ENCODE measurements around the gene ZNF778. TPM values are rescaled to one million over a fixed set of nuclear protein-coding genes. Genes with fewer than 3 reads are reported as not detected.
A peak's percentile ranks its signal among the peaks of the same experiment; 100 is the strongest.

The ZNF778 gene
- total and polyA plus RNA-seq, 10 of the 15 experiments (the other 5 are each of a cell fraction or from before 2014, with no cell fraction given): 0.20 to 9.7 (median 4.1) TPM

GRCh38 chr16:89200124-89200849 is 17.2 kb upstream of the ZNF778 start, which contains the start of gene SLC22A31:
SLC22A31 (minus strand) TSS chr16:89200537; CDS start chr16:89200501, 36 bp downstream.
- no peak within 1 kb of the TSS for H3K4me3 ChIP-seq
- CTCF ChIA-PET: no interaction called here
- no peak within 1 kb of the TSS for H3K27ac ChIP-seq (ENCODE audit: control insufficient read depth, insufficient read depth)
- no peak within 1 kb of the TSS for H3K9ac ChIP-seq (ENCODE audit: control insufficient read depth, insufficient read depth, low read length)
- peaks cover 3 to 9% of the 10 kb centered on the region in 2 experiments; a peak in 3 of 4 replicates for H3K27me3 ChIP-seq (replicated peaks in 1 of 2; ENCODE audit: control insufficient read depth in 2 of 2, insufficient read depth in 2 of 2, low read length in 1 of 2)
- RAD21 ChIA-PET (ENCODE audit: unreplicated experiment): interaction anchor here (0.7 kb wide), 1 partner anchor 122 kb away, joined by 3 read pairs; no protein-coding TSS in a partner anchor
- no peak within 1 kb of the TSS for H2AFZ ChIP-seq (ENCODE audit: control insufficient read depth, low read depth, low read length)
- H3K9me3 ChIP-seq (replicated peaks; ENCODE audit: control insufficient read depth, insufficient read depth, low read length): peaks cover 3% of the 10 kb centered on the region; the same call in 1 of the 3 replicates
- no peaks in the 10 kb centered on the region for H3K36me3 ChIP-seq (ENCODE audit: control insufficient read depth in 2 of 2, insufficient read depth in 2 of 2, low read length in 1 of 2)
- no peak within 1 kb of the TSS for H3K4me2 ChIP-seq (ENCODE audit: control insufficient read depth, insufficient read depth)
- in situ Hi-C loops (cut with MboI): no loop called here
- DNase-seq (ENCODE audit: low read depth, low spot score): no peak
- no peak; the same call in 2 of the 3 replicates for ATAC-seq
- BruUV-seq (replicated peaks): no TSS peak
- intact Hi-C loops (cut with micrococcal nuclease; ENCODE audit: unreplicated experiment): no loop called here
- 34% methylated on average over 28 of the region's 28 CpGs for WGBS (ENCODE audit: insufficient coverage, insufficient replicate concordance, low lambda C conversion rate, missing lambda C conversion rate)
- SMC1A ChIA-PET (ENCODE audit: uncharacterized antibody, unreplicated experiment): no interaction called here
- no peak for FAIRE-seq
- no peaks in the 10 kb centered on the region for H4K20me1 ChIP-seq (ENCODE audit: control insufficient read depth, insufficient read depth)
- H3K79me2 ChIP-seq (ENCODE audit: control insufficient read depth, insufficient read depth, low read length): no peaks in the 10 kb centered on the region
- POLR2A ChIA-PET: no interaction called here
- H3K4me1 ChIP-seq (ENCODE audit: control insufficient read depth, insufficient read depth, low read length): no peaks in the 10 kb centered on the region
- TF ChIP-seq EP300 (IDR thresholded peaks at IDR 0.05; ENCODE audit: borderline replicate concordance in 1 of 2, control insufficient read depth in 1 of 2, low read depth in 2 of 2, low read length in 2 of 2) (no peak), SUPT20H (IDR thresholded peaks at IDR 0.05; ENCODE audit: borderline replicate concordance, control insufficient read depth, low read depth, low read length) (no peak), BACH1 (IDR thresholded peaks at IDR 0.05; ENCODE audit: borderline replicate concordance) (no peak), NR2C1 (IDR thresholded peaks at IDR 0.05) (peak; percentile 68)

- Histone ChIP-seq H3K79me2 (ENCODE audit: control insufficient read depth, insufficient read depth, low read length) (no peaks in the 10 kb centered on the region), H3K36me3 (ENCODE audit: control insufficient read depth in 2 of 2, insufficient read depth in 2 of 2, low read length in 1 of 2) (no peaks in the 10 kb centered on the region), H3K9me3 (replicated peaks; ENCODE audit: control insufficient read depth, insufficient read depth, low read length) (peaks cover 3% of the 10 kb centered on the region; the same call in 1 of the 3 replicates), H3K4me2 (ENCODE audit: control insufficient read depth, insufficient read depth) (no peak overlapping the region), H2AFZ (ENCODE audit: control insufficient read depth, low read depth, low read length) (no peak overlapping the region), H4K20me1 (ENCODE audit: control insufficient read depth, insufficient read depth) (no peaks in the 10 kb centered on the region), H3K4me3 (no peak overlapping the region), H3K27me3 (replicated peaks in 1 of 2; ENCODE audit: control insufficient read depth in 2 of 2, insufficient read depth in 2 of 2, low read length in 1 of 2) (peaks cover 3 to 9% of the 10 kb centered on the region in 2 experiments; a peak in 3 of 4 replicates), H3K4me1 (ENCODE audit: control insufficient read depth, insufficient read depth, low read length) (no peaks in the 10 kb centered on the region), H3K27ac (ENCODE audit: control insufficient read depth, insufficient read depth) (no peak overlapping the region), H3K9ac (ENCODE audit: control insufficient read depth, insufficient read depth, low read length) (no peak overlapping the region)
- ATAC-seq (no peak), FAIRE-seq (no peak), DNase-seq (ENCODE audit: low read depth, low spot score) (no peak)
- 54% methylated on average over 9 of the region's 58 CpGs for WGBS (ENCODE audit: insufficient coverage, insufficient replicate concordance, low lambda C conversion rate, missing lambda C conversion rate)
- SMC1A ChIA-PET (ENCODE audit: uncharacterized antibody, unreplicated experiment): no interaction called here
- TF ChIP-seq NR2F1 (conservative IDR thresholded peaks at IDR 0.05) (no peak), CHD4 (IDR thresholded peaks at IDR 0.05) (no peak), SMAD1 (IDR thresholded peaks at IDR 0.05; ENCODE audit: low read depth, partially characterized antibody) (no peak), SUZ12 (IDR thresholded peaks at IDR 0.05; ENCODE audit: unreplicated experiment) (peak; percentile 30), KDM1A (IDR thresholded peaks at IDR 0.05; ENCODE audit: borderline replicate concordance) (no peak), ATF7 (IDR thresholded peaks at IDR 0.05; ENCODE audit: low read depth) (no peak), ZSCAN29 (IDR thresholded peaks at IDR 0.05) (no peak)
- TF ChIP-seq, protein P1, sequence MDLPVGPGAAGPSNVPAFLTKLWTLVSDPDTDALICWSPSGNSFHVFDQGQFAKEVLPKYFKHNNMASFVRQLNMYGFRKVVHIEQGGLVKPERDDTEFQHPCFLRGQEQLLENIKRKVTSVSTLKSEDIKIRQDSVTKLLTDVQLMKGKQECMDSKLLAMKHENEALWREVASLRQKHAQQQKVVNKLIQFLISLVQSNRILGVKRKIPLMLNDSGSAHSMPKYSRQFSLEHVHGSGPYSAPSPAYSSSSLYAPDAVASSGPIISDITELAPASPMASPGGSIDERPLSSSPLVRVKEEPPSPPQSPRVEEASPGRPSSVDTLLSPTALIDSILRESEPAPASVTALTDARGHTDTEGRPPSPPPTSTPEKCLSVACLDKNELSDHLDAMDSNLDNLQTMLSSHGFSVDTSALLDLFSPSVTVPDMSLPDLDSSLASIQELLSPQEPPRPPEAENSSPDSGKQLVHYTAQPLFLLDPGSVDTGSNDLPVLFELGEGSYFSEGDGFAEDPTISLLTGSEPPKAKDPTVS (IDR thresholded peaks at IDR 0.05; ENCODE audit: low read depth, low read length): no peak
- intact Hi-C loops (cut with micrococcal nuclease; ENCODE audit: unreplicated experiment) (no loop called here), in situ Hi-C loops (cut with MboI) (no loop called here)
- BruUV-seq (replicated peaks): no TSS peak
- CTCF ChIA-PET: no interaction called here
- RAD21 ChIA-PET (ENCODE audit: unreplicated experiment): no interaction called here
- POLR2A ChIA-PET: no interaction called here
These were observed 16.6 kb upstream of the ZNF778 start for GRCh38 chr16:89200850-89201411.

Data from GM12878 (cell line).